ENCODE measurements around the gene KNTC1.

- TF ChIP-seq CTCF (conservative IDR thresholded peaks at IDR 0.05; ENCODE audit: low read depth, low read length) (no peak), EZH2 (IDR thresholded peaks at IDR 0.05; ENCODE audit: borderline replicate concordance, low read depth, low read length, poor library complexity, severe bottlenecking) (no peak)
Observed at GRCh38 chr12:122513660-122514059, 13.4 kb upstream of the KNTC1 start.
